ENCODE results near the gene TP53I13.
"Not testable (repeated sequence)": the region's sequence is repeated elsewhere in the genome, so short reads cannot be mapped to it uniquely, and the experiment has no call there.

Gene TP53I13

DNA sequence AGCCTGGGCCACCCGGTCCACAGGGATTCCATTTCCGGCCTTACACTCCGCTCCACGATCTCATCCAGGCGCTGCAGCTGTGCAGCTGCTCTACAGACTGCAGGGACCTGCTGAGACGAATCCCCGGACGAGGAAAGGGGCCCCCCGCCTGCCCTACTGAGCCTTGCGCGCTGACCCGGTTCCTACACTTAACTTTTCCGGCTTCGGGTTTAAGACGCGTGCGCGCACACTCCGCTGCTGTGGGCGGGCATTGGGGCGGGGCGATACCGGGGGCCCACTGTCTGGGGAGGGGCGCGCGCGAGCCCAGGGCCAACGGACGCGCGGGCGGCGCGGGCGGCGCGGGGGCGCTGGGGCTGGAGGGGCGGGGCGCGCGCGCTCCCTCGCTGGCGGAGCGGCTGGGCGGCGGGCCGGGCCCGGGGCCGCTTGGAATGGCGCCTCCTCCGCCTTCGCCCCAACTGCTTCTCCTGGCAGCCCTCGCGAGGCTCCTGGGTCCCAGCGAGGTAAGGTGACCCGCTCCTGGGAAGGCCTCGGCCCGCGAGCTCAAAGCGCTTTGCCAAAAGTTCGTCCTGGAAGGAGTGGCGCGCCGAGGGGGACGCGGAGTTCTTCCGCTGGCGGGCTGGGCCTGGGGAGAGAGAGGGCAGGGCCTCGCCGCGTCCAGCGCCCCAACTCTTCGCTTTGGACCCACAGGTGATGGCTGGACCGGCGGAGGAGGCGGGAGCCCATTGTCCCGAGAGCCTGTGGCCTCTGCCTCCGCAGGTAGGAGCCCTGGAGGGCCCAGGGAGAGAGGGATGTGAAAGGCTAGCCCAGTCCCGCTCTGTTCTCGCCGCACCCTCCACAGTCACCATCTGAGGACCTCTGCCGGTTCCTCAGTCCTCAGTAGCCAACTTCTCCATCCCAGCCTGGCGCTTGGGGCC is at the start of gene TP53I13:
TSS of gene TP53I13 (plus strand) at position 371 of the 914 bp plus-strand sequence. CDS start at position 429, 58 bp downstream.
- no peak for DNase-seq (ENCODE audit: low read depth, low spot score)

GRCh38 chr17:29524692-29525091 is 43.8 kb upstream of the TP53I13 start:
- no peak for DNase-seq (ENCODE audit: low read depth, low spot score)

GRCh38 chr17:29526322-29526721 is 42.2 kb upstream of the TP53I13 start:
- no peak for DNase-seq (ENCODE audit: low read depth, low spot score)

DNA sequence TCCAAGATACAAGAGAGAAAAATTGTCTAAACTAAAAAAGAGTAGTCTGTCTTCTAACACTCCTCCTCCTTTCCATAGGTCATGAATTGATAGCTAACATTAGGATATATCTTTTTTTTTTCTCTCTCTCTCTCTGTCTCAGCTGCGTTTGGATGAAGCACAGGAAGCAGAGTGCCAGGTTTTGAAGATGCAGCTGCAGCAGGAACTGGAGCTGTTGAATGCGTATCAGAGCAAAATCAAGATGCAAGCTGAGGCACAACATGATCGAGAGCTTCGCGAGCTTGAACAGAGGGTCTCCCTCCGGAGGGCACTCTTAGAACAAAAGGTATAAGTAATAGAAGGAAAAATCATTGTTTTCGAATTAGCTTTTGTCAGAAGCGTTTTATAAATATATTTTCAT is 34.5 kb upstream of the TP53I13 start:
- no peak for DNase-seq (ENCODE audit: low read depth, low spot score)

- DNase-seq (ENCODE audit: low read depth, low spot score), result no peak
Measured at GRCh38 chr17:29544066-29544465, 24.4 kb upstream of the TP53I13 start.

DNA sequence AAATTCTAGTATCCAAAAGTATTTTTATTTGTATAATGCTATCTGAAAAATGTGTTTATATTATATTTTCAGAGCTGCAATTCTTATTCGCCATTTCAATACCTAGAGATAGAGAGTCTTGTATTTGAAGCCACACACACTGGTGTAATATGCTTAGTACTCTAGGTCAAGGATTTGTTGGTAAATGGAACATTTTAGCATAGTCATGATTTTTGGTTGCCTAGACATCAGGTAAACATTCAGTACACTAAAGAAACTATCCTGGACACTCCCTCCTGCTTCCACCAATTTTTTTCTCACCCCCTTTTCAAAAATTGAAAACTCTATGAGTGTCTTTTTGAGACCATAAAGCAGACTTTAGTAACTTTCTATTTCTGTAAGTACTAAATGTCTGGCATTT is 22.4 kb upstream of the TP53I13 start:
- no peak for DNase-seq (ENCODE audit: low read depth, low spot score)

DNA sequence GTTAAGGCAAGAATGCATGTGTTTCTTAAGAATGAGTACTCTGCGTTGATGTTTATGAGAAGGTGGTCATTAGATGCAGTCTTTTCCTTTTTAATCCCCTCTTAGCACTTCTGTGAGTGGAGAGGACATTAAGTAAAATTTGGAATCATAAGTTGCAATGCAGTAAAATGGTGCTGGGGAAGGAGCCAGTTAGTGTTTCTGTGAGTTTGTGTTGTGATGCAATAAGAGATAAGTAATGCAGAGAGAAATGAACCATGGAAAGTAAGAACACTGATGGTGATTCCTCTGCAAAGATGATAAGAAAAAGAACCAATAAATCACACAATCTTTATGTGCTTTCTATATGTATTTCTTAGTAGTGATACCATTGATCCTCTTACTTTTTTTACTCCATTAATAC is 21.7 kb upstream of the TP53I13 start:
- DNase-seq (ENCODE audit: low read depth, low spot score), result no peak

GRCh38 chr17:29549177-29549923 is 19.2 kb upstream of the TP53I13 start:
- DNase-seq (ENCODE audit: low read depth, low spot score), result no peak

DNA sequence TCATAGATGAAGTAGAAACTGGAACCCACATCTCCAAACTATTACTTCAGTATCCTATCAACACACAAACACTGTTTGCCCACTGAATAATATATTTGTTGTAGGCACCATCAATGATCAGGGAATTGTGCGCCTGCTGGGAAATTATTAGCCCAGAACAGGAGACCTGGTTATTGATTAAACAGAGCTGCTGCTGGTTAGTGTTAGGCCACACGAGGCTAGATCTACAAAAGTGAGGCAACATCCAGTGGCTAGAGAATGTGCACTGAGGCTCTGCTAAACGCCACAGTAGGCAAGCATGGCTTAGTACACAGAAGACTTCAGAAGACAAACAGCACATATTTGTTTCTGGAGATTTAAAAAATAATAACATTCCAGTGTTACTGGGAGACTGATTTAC is 12.7 kb upstream of the TP53I13 start:
- DNase-seq (ENCODE audit: low read depth, low spot score), result no peak

GRCh38 chr17:29557085-29557738 is 11.3 kb upstream of the TP53I13 start:
- no peak for DNase-seq (ENCODE audit: low read depth, low spot score)

- DNase-seq (ENCODE audit: low read depth, low spot score), result no peak
Measured at GRCh38 chr17:29557739-29558116, 10.8 kb upstream of the TP53I13 start.

DNA sequence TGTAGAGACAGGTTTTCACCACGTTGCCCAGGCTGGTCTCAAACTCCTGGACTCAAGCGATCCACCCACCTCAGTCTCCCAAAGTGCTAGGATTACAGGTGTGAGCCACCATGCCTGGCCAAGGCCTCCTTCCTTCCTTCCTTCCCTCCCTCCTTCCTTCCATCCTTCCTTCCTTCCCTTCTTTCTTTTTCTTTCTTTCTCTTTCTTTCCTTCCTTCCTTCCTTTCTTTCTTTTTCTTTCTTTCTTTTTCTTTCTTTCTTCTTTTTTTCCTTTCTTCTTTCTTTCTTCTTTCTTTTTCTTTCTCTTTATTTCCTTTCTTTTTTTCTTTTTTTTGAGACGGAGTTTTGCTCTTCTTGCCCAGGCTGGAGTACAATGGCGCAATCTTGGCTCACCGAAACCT is 10.4 kb upstream of the TP53I13 start:
- DNase-seq (ENCODE audit: low read depth, low spot score), result not testable (repeated sequence)

GRCh38 chr17:29559640-29560039 is 8.9 kb upstream of the TP53I13 start:
- no peak for DNase-seq (ENCODE audit: low read depth, low spot score)

DNA sequence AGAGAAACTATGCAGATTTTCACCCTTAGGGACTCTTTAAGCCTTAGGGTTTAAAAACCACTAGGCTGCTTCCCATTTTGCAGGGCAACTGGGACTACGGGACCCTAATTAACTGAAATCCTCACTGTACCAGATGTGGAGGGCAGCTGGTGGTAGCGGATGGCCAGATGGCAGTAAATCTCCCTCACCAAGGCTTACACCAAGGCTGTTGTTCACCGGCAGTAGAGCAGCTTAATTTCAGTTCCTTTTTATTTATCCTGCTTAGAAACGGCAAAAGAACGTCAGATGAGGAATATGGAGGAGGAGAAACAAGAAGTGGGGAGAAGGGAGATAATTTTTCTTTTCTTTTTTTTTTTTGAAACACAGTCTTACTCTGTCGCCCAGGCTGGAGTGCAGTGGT is 8.2 kb upstream of the TP53I13 start:
- DNase-seq (ENCODE audit: low read depth, low spot score), result no peak

- no peak for DNase-seq (ENCODE audit: low read depth, low spot score)
Measured at GRCh38 chr17:29561554-29562517, 6.7 kb upstream of the TP53I13 start.

GRCh38 chr17:29562615-29563014 is 5.9 kb upstream of the TP53I13 start:
- DNase-seq (ENCODE audit: low read depth, low spot score), result no peak

- DNase-seq (ENCODE audit: low read depth, low spot score), result no peak
Measured at GRCh38 chr17:29563816-29564215, 4.7 kb upstream of the TP53I13 start.

DNA sequence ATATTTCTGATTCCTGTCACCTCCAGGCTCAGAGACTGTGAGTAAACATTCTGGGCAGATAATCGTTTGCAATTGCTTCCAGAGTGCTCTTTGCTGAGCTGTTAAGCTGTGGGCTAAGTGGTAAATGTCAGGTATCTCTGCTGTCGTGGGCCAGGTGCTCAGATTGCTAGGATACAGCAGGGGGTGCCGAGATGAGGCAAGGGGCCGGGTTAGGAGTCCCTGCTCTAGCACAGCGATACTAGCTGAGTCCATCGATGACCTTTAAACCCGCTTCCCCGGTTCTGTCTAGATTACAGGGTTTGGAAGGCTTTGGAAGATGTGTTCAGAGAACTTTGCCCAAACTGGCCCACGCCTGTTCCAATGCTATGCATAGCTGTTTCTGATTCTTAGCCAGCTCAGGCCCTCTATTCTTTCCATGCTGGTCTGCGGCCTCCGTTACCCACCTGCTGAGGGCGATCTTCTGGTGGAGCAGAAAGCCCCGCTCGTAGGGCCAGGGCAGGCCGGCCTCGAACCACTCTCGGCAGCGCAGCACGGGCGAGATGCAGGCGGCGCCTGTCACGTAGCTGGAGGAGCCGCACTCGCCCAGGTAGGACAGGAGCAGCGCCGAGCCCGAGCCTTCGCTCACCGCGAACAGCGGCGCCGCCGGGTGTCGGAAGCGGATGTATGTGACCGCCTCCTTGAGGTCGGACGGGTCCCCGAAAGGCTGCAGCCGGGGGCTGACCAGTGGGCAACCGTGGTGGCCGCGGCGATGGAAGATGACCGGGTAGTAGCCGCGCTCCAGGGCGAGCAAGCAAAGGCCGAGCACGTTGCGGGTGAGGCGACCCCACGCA is 2.6 kb upstream of the TP53I13 start:
- DNase-seq (ENCODE audit: low read depth, low spot score), result no peak

- DNase-seq (ENCODE audit: low read depth, low spot score), result no peak
Measured at GRCh38 chr17:29566473-29567303, 1.8 kb upstream of the TP53I13 start, which contains the start of gene ABHD15. TSS of gene ABHD15 (minus strand) at chr17:29567037. CDS start at chr17:29566966, 71 bp downstream.

GRCh38 chr17:29567304-29567553 is 1.3 kb upstream of the TP53I13 start:
- DNase-seq (ENCODE audit: low read depth, low spot score), result no peak
